HepG2 (cell line): ENCODE results near the gene GAS5. TPM values are rescaled to one million over a fixed set of nuclear protein-coding genes. Genes with fewer than 3 reads are reported as not detected.

Experiments used
- BRD4 ChIP-seq: sonication (generic); formaldehyde crosslinking; IDR thresholded peaks from 2 replicates; pipeline ENCODE4 v1.4.0; 2020; ENCODE audit warnings: missing genetic modification reagents
- EHMT2 ChIP-seq: fragments of 200-600 bp; sonication (generic); IDR thresholded peaks from 2 replicates; pipeline ENCODE4 v1.7.0; 2017; ENCODE audit warnings: antibody characterized with exemption, low read depth, low read length, borderline replicate concordance
- FOSL2 ChIP-seq: sonication (generic); formaldehyde crosslinking; IDR thresholded peaks from 2 replicates; pipeline ENCODE4 v1.4.0; 2020; ENCODE audit warnings: missing genetic modification reagents
- IRF1 ChIP-seq: sonication (generic); formaldehyde crosslinking; IDR thresholded peaks from 2 replicates; pipeline ENCODE4 v1.4.0; 2020; ENCODE audit warnings: low read depth, mild to moderate bottlenecking, missing genetic modification reagents
- KDM1A ChIP-seq: IDR thresholded peaks from 2 replicates; pipeline ENCODE4 v1.6.1; 2016; ENCODE audit warnings: missing compliant biosample characterization
- KDM3A ChIP-seq: IDR thresholded peaks from 2 replicates; pipeline ENCODE4 v1.6.1; 2018; ENCODE audit warnings: low read depth, missing compliant biosample characterization
- NFIB ChIP-seq: sonication (generic); formaldehyde crosslinking; IDR thresholded peaks from 2 replicates; pipeline ENCODE4 v1.9.0; 2021; ENCODE audit warnings: missing genetic modification reagents, mild to moderate bottlenecking, borderline replicate concordance
- NR1H2 ChIP-seq: sonication (generic); formaldehyde crosslinking; IDR thresholded peaks from 2 replicates; pipeline ENCODE4 v1.8.1; 2022; ENCODE audit warnings: low read depth, missing genetic modification reagents, borderline replicate concordance
- PITX1 ChIP-seq: sonication (generic); formaldehyde crosslinking; IDR thresholded peaks from 2 replicates; pipeline ENCODE4 v1.5.1; 2020; ENCODE audit warnings: mild to moderate bottlenecking, missing genetic modification reagents
- SALL1 ChIP-seq: sonication (generic); formaldehyde crosslinking; IDR thresholded peaks from 2 replicates; pipeline ENCODE4 v1.8.0; 2022; ENCODE audit warnings: mild to moderate bottlenecking, missing genetic modification reagents
- SRSF1 ChIP-seq: fragments of 200-400 bp; formaldehyde crosslinking; optimal IDR thresholded peaks from 2 replicates; pipeline ENCODE3; 2017; ENCODE audit warnings: mild to moderate bottlenecking, low read depth, low read length, moderate library complexity
- SRY ChIP-seq: sonication (generic); formaldehyde crosslinking; IDR thresholded peaks from 2 replicates; pipeline ENCODE4 v1.8.0; 2022; ENCODE audit warnings: mild to moderate bottlenecking, missing genetic modification reagents
- TAF1 ChIP-seq: sonication (generic); formaldehyde crosslinking; IDR thresholded peaks from 2 replicates; pipeline ENCODE4 v1.4.0; 2020; ENCODE audit warnings: missing genetic modification reagents
- ZEB1 ChIP-seq: IDR thresholded peaks from 2 replicates; pipeline ENCODE4 v1.6.1; 2012; ENCODE audit warnings: mild to moderate bottlenecking, low read depth, inconsistent platforms; ENCODE audit not compliant: insufficient replicate concordance
- ZFAT ChIP-seq: sonication (generic); formaldehyde crosslinking; conservative IDR thresholded peaks from 2 replicates; pipeline ENCODE4 v1.8.1; 2023; ENCODE audit warnings: missing genetic modification reagents, inconsistent platforms
- ZFX ChIP-seq: sonication (generic); formaldehyde crosslinking; IDR thresholded peaks from 2 replicates; pipeline ENCODE4 v1.4.0; 2020; ENCODE audit warnings: mild to moderate bottlenecking, low read depth, missing genetic modification reagents, moderate library complexity
- ZKSCAN5 ChIP-seq: sonication (generic); formaldehyde crosslinking; IDR thresholded peaks from 2 replicates; pipeline ENCODE4 v1.5.1; 2020; ENCODE audit warnings: mild to moderate bottlenecking, missing genetic modification reagents
- ZNF326 ChIP-seq: sonication (generic); formaldehyde crosslinking; IDR thresholded peaks from 2 replicates; pipeline ENCODE4 v1.4.0; 2020; ENCODE audit warnings: missing genetic modification reagents, borderline replicate concordance
- ZNF549 ChIP-seq: sonication (generic); formaldehyde crosslinking; IDR thresholded peaks from 2 replicates; pipeline ENCODE4 v1.5.0; 2020; ENCODE audit warnings: missing genetic modification reagents
- ZNF766 ChIP-seq: sonication (generic); formaldehyde crosslinking; IDR thresholded peaks from 2 replicates; pipeline ENCODE4 v1.5.0; 2020; ENCODE audit warnings: missing genetic modification reagents, borderline replicate concordance
- polyA plus RNA-seq, 8 experiments: library from polyadenylated mRNA; depleted of rRNA in 3 of 8; stranded (reverse) in 7 of 8; unstranded in 1 of 8; fragments of >200 nt; fragmentation: Illumina TruSeq in 4 of 8; extraction: Trizol in 4 of 8; gene quantifications; 2 replicates each; pipeline versions ENCODE4 v1.2.1 to v1.2.3, GENCODE V29; 2011 to 2016; ENCODE audit warnings: low read depth in 4 of 8, missing spikeins in 1 of 8, mixed read lengths in 1 of 8; ENCODE audit not compliant: insufficient read depth in 1 of 8
- total RNA-seq, 5 experiments: library from RNA; depleted of rRNA; stranded (reverse); fragments of >200 nt; fragmentation: Illumina TruSeq; extraction: Trizol; gene quantifications; 2 replicates each; pipeline ENCODE4 v1.2.3, GENCODE V29; 2016; ENCODE audit warnings: low read depth in 1 of 5
- TF ChIP-seq, protein P1 (sequence below): sonication (generic); formaldehyde crosslinking; IDR thresholded peaks from 2 replicates; pipeline ENCODE4 v1.5.0; 2020; ENCODE audit warnings: missing genetic modification reagents
- TF ChIP-seq, protein P2 (sequence below), 2 experiments: IDR thresholded peaks; 2 replicates each; pipeline ENCODE4 v1.6.1; 2011 to 2012; ENCODE audit warnings: low read length in 2 of 2, borderline replicate concordance in 1 of 2, low read depth in 1 of 2, mild to moderate bottlenecking in 1 of 2, moderate library complexity in 1 of 2
- TF ChIP-seq, protein P3 (sequence below): sonication (generic); formaldehyde crosslinking; conservative IDR thresholded peaks from 2 replicates; pipeline ENCODE4 v1.8.0; 2022; ENCODE audit warnings: mild to moderate bottlenecking, moderate library complexity, missing genetic modification reagents
- TF ChIP-seq, protein P4 (sequence below): sonication (generic); formaldehyde crosslinking; conservative IDR thresholded peaks from 2 replicates; pipeline ENCODE4 v1.4.0; 2020; ENCODE audit warnings: missing genetic modification reagents

The GAS5 gene
- total and polyA plus RNA-seq, 2 of the 13 experiments (the other 11 are each of a cell fraction or from before 2014, with no cell fraction given): 352 to 738 TPM

- no peak for TF ChIP-seq SRY (CRISPR knock-in tag)
- TF ChIP-seq NR1H2: no peak
- TF ChIP-seq, protein P1, sequence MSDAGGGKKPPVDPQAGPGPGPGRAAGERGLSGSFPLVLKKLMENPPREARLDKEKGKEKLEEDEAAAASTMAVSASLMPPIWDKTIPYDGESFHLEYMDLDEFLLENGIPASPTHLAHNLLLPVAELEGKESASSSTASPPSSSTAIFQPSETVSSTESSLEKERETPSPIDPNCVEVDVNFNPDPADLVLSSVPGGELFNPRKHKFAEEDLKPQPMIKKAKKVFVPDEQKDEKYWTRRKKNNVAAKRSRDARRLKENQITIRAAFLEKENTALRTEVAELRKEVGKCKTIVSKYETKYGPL (CRISPR knock-in tag): no peak
- TF ChIP-seq KDM3A (CRISPR knock-in tag): no peak
- no peak for TF ChIP-seq PITX1
- TF ChIP-seq ZFAT (CRISPR knock-in tag): no peak
- no peak for TF ChIP-seq KDM1A (CRISPR knock-in tag)
- TF ChIP-seq ZNF549 (CRISPR knock-in tag): no peak
- TF ChIP-seq ZEB1: no peak
- TF ChIP-seq ZFX (CRISPR knock-in tag): no peak
- no peak for TF ChIP-seq BRD4
- TF ChIP-seq TAF1 (CRISPR knock-in tag): no peak
- no peak for TF ChIP-seq SRSF1
- no peak for TF ChIP-seq NFIB (CRISPR knock-in tag)
- no peak for TF ChIP-seq EHMT2
- TF ChIP-seq, protein P2, sequence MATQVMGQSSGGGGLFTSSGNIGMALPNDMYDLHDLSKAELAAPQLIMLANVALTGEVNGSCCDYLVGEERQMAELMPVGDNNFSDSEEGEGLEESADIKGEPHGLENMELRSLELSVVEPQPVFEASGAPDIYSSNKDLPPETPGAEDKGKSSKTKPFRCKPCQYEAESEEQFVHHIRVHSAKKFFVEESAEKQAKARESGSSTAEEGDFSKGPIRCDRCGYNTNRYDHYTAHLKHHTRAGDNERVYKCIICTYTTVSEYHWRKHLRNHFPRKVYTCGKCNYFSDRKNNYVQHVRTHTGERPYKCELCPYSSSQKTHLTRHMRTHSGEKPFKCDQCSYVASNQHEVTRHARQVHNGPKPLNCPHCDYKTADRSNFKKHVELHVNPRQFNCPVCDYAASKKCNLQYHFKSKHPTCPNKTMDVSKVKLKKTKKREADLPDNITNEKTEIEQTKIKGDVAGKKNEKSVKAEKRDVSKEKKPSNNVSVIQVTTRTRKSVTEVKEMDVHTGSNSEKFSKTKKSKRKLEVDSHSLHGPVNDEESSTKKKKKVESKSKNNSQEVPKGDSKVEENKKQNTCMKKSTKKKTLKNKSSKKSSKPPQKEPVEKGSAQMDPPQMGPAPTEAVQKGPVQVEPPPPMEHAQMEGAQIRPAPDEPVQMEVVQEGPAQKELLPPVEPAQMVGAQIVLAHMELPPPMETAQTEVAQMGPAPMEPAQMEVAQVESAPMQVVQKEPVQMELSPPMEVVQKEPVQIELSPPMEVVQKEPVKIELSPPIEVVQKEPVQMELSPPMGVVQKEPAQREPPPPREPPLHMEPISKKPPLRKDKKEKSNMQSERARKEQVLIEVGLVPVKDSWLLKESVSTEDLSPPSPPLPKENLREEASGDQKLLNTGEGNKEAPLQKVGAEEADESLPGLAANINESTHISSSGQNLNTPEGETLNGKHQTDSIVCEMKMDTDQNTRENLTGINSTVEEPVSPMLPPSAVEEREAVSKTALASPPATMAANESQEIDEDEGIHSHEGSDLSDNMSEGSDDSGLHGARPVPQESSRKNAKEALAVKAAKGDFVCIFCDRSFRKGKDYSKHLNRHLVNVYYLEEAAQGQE (IDR thresholded peaks at IDR 0.05; ENCODE audit: borderline replicate concordance in 1 of 2, low read depth in 1 of 2, low read length in 2 of 2): no peak
- TF ChIP-seq ZNF326: no peak
- TF ChIP-seq ZKSCAN5: no peak
- TF ChIP-seq SALL1 (CRISPR knock-in tag): no peak
- TF ChIP-seq, protein P3, sequence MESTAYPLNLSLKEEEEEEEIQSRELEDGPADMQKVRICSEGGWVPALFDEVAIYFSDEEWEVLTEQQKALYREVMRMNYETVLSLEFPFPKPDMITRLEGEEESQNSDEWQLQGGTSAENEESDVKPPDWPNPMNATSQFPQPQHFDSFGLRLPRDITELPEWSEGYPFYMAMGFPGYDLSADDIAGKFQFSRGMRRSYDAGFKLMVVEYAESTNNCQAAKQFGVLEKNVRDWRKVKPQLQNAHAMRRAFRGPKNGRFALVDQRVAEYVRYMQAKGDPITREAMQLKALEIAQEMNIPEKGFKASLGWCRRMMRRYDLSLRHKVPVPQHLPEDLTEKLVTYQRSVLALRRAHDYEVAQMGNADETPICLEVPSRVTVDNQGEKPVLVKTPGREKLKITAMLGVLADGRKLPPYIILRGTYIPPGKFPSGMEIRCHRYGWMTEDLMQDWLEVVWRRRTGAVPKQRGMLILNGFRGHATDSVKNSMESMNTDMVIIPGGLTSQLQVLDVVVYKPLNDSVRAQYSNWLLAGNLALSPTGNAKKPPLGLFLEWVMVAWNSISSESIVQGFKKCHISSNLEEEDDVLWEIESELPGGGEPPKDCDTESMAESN (CRISPR knock-in tag): 0 out of 2 replicates have a peak, but pooled peaks have one; percentile 13
- no peak for TF ChIP-seq ZNF766
- TF ChIP-seq, protein P4, sequence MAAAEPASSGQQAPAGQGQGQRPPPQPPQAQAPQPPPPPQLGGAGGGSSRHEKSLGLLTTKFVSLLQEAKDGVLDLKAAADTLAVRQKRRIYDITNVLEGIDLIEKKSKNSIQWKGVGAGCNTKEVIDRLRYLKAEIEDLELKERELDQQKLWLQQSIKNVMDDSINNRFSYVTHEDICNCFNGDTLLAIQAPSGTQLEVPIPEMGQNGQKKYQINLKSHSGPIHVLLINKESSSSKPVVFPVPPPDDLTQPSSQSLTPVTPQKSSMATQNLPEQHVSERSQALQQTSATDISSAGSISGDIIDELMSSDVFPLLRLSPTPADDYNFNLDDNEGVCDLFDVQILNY: no peak
- TF ChIP-seq FOSL2: no peak
- TF ChIP-seq IRF1: no peak
Observed at GRCh38 chr1:173867141-173867752, 542 bp downstream of the GAS5 start (continued).
